SU-DHL-6 (cell line): Measurements from ENCODE around the gene HIVEP3.

Experiments used
- H2AFZ ChIP-seq: fragments of 200-600 bp; sonication (generic); 2 replicates; pipeline ENCODE4 v1.6.1; 2014; ENCODE audit warnings: low read depth, mild to moderate bottlenecking, moderate library complexity, mixed read lengths, antibody characterized with exemption, low read length; ENCODE audit not compliant: severe bottlenecking
- H3F3A ChIP-seq: fragments of 200-600 bp; shearing (Covaris generic); 2 replicates; pipeline ENCODE4 v1.6.0; 2016; ENCODE audit warnings: antibody characterized with exemption, mild to moderate bottlenecking; ENCODE audit not compliant: insufficient read depth
- H3K27ac ChIP-seq: fragments of 200-600 bp; sonication (generic); 2 replicates; pipeline ENCODE4 v1.5.1; 2016; ENCODE audit warnings: low read depth, mild to moderate bottlenecking, low read length, moderate library complexity, mixed read lengths
- H3K27me3 ChIP-seq: fragments of 200-600 bp; sonication (generic), shearing (Covaris generic); 2 replicates; pipeline ENCODE4 v1.6.0; 2014; ENCODE audit warnings: mild to moderate bottlenecking, low read length
- H3K36me3 ChIP-seq: fragments of 200-600 bp; sonication (generic); 2 replicates; pipeline ENCODE4 v1.6.1; 2014; ENCODE audit warnings: mild to moderate bottlenecking, low read length, mixed read lengths
- H3K4me2 ChIP-seq: fragments of 300-600, 200-600 bp; shearing (Covaris generic), sonication (generic); 2 replicates; pipeline ENCODE4 v1.6.0; 2014; ENCODE audit warnings: low read length, low read depth, mild to moderate bottlenecking; ENCODE audit not compliant: poor library complexity, severe bottlenecking
- H3K4me3 ChIP-seq: fragments of 200-600 bp; sonication (generic); 2 replicates; pipeline ENCODE4 v1.5.1; 2014; ENCODE audit warnings: antibody characterized with exemption, low read length, mild to moderate bottlenecking, mixed read lengths; ENCODE audit not compliant: insufficient read depth, poor library complexity, severe bottlenecking
- H3K79me2 ChIP-seq: fragments of 200-600 bp; sonication (generic); 2 replicates; pipeline ENCODE4 v1.6.1; 2014; ENCODE audit warnings: mild to moderate bottlenecking, low read length, moderate library complexity; ENCODE audit not compliant: insufficient read depth
- H3K9ac ChIP-seq: fragments of 200-600 bp; sonication (generic); 2 replicates; pipeline ENCODE4 v1.7.0; 2014; ENCODE audit warnings: mild to moderate bottlenecking, low read length
- H3K9me2 ChIP-seq: fragments of 200-600 bp; sonication (generic); replicated peaks from 2 replicates; pipeline ENCODE4 v1.6.1; 2014; ENCODE audit warnings: low read length; ENCODE audit not compliant: insufficient read depth
- H3K9me3 ChIP-seq: fragments of 200-600 bp; sonication (generic); 2 replicates; pipeline ENCODE4 v1.6.1; 2014; ENCODE audit warnings: low read length, mixed read lengths; ENCODE audit not compliant: insufficient read depth
- H4K20me1 ChIP-seq: fragments of 200-600 bp; sonication (generic); 2 replicates; pipeline ENCODE4 v1.6.1; 2014; ENCODE audit warnings: low read depth, mild to moderate bottlenecking, antibody characterized with exemption, low read length, moderate library complexity, mixed read lengths
- EZH2phosphoT487 ChIP-seq: fragments of 200-600 bp; sonication (generic), shearing (Covaris generic); conservative IDR thresholded peaks from 2 replicates; pipeline ENCODE4 v1.6.1; 2018; ENCODE audit warnings: mild to moderate bottlenecking, antibody characterized with exemption, low read length, moderate library complexity, mixed read lengths
- TF ChIP-seq, protein P1 (sequence below): fragments of 200-600 bp; sonication (generic); IDR thresholded peaks from one replicate; pipeline ENCODE4 v1.5.1; 2017; ENCODE audit warnings: antibody characterized with exemption, mild to moderate bottlenecking, low read length, moderate library complexity; ENCODE audit not compliant: insufficient read depth, poor library complexity, severe bottlenecking

The HIVEP3 gene

DNA sequence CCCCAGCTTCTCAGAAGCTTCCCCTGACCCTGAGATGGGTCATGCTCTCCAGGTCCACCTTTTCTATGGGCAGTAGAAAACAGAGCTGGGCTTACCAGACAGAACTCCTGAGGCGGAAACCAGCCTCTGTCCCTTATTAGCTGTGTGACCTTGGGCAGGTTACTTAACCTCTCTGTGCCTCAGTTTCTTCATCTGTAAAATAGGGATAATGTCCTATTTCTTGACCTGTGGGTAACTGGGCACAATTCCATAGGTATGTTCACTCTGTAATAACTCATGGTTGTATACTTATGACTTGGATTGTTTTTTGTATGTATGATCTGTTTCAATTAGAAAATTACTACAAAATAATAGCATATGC is 377.1 kb downstream of the HIVEP3 start:
- Histone ChIP-seq H4K20me1 (no peaks in the 10 kb centered on the region), H3K27me3 (no peaks in the 10 kb centered on the region), H3F3A (peaks cover 11% of the 10 kb centered on the region), H3K36me3 (no peaks in the 10 kb centered on the region), H3K79me2 (no peaks in the 10 kb centered on the region), H3K27ac (no peak overlapping the region), H3K4me3 (no peak overlapping the region), H3K9me2 (no peaks in the 10 kb centered on the region), H2AFZ (no peak overlapping the region), H3K9me3 (0 out of 2 replicates have a peak, but pooled peaks cover 6% of the 10 kb centered on the region), H3K4me2 (no peak overlapping the region), H3K9ac (no peak overlapping the region)
- TF ChIP-seq, protein P1, sequence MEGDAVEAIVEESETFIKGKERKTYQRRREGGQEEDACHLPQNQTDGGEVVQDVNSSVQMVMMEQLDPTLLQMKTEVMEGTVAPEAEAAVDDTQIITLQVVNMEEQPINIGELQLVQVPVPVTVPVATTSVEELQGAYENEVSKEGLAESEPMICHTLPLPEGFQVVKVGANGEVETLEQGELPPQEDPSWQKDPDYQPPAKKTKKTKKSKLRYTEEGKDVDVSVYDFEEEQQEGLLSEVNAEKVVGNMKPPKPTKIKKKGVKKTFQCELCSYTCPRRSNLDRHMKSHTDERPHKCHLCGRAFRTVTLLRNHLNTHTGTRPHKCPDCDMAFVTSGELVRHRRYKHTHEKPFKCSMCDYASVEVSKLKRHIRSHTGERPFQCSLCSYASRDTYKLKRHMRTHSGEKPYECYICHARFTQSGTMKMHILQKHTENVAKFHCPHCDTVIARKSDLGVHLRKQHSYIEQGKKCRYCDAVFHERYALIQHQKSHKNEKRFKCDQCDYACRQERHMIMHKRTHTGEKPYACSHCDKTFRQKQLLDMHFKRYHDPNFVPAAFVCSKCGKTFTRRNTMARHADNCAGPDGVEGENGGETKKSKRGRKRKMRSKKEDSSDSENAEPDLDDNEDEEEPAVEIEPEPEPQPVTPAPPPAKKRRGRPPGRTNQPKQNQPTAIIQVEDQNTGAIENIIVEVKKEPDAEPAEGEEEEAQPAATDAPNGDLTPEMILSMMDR = no peak
- no peak for TF ChIP-seq EZH2phosphoT487

DNA sequence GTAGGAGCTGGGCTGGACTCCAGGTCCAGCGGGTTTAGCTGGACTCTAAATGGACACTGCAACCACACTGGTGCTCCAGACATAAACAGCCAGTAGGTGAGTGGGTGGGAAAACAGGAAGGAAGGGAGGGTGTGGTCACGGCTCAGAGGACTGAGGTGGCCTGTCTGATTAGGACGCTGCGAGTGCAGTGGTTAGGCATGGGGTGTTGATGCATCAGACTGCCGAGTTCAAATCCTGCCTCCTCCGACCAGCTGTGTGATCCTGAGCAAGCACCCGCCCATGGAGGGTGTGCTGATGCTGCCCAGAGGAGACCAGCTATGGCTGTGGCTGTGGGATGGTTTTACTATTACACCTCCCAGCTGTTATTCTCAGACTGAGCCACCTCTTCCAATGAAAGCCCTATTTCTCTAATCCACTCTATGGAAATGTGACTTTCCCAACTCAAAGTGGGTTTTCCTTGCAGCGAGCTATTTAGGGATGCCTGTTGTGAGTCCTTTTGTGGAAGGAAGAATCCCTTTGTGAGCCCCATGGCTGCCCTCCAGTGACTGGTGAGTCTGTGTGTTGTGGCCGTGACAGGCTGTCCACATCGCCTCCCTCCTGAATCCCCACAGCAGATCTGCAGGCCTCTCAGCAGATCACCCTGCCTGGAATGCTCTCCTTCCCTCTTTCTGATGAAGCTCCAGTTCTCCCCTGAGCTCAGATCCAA is 377.7 kb downstream of the HIVEP3 start:
- TF ChIP-seq EZH2phosphoT487 = no peak
- TF ChIP-seq, protein P1 = no peak
- Histone ChIP-seq H3K9me3 (0 out of 2 replicates have a peak, but pooled peaks cover 6% of the 10 kb centered on the region), H3K27ac (no peak overlapping the region), H3K79me2 (no peaks in the 10 kb centered on the region), H3K36me3 (no peaks in the 10 kb centered on the region), H2AFZ (no peak overlapping the region), H3K4me3 (no peak overlapping the region), H3K27me3 (no peaks in the 10 kb centered on the region), H4K20me1 (no peaks in the 10 kb centered on the region), H3K4me2 (no peak overlapping the region), H3K9ac (no peak overlapping the region), H3K9me2 (no peaks in the 10 kb centered on the region), H3F3A (peaks cover 11% of the 10 kb centered on the region)

DNA sequence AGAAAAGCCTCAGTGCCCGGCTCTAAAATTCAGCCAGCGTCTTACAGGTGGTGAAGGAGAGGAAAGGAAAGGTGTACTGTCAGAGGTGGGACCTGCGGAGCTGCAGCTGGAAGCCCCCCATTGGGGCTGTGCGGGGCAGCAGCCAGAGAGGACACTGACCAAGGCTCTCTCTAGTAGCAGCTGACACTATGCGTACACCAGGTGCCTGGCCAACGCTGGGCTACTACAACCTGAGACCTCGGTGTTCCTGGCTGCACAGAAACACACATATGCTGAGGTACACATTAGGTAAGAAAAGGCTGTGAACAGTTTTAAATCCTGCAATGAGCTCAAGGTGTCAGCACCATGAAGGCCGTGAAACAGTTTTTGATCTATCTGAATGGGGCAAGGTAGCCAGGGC is 378.7 kb downstream of the HIVEP3 start:
- H3K9me3 ChIP-seq = 0 out of 2 replicates have a peak, but pooled peaks cover 2% of the 10 kb centered on the region
- H3K9me2 ChIP-seq = no peaks in the 10 kb centered on the region
- H3K4me3 ChIP-seq = no peak overlapping the region
- H3F3A ChIP-seq = peaks cover 11% of the 10 kb centered on the region
- no peak overlapping the region for H3K27ac ChIP-seq
- H3K36me3 ChIP-seq = no peaks in the 10 kb centered on the region
- H3K27me3 ChIP-seq = no peaks in the 10 kb centered on the region
- no peak overlapping the region for H2AFZ ChIP-seq
- TF ChIP-seq, protein P1 = no peak
- TF ChIP-seq EZH2phosphoT487 = no peak
- no peak overlapping the region for H3K4me2 ChIP-seq
- H3K79me2 ChIP-seq = no peaks in the 10 kb centered on the region
- no peaks in the 10 kb centered on the region for H4K20me1 ChIP-seq
- H3K9ac ChIP-seq = no peak overlapping the region
